GM19397 (cell line): ENCODE data around the gene OTOG.

Experiments used
- ATAC-seq: cut with Tn5 transposase; IDR thresholded peaks from one replicate; pipeline ENCODE4 v1.9.1; 2021; ENCODE audit warnings: mild to moderate bottlenecking, moderate library complexity; ENCODE audit not compliant: unreplicated experiment

The OTOG gene

DNA sequence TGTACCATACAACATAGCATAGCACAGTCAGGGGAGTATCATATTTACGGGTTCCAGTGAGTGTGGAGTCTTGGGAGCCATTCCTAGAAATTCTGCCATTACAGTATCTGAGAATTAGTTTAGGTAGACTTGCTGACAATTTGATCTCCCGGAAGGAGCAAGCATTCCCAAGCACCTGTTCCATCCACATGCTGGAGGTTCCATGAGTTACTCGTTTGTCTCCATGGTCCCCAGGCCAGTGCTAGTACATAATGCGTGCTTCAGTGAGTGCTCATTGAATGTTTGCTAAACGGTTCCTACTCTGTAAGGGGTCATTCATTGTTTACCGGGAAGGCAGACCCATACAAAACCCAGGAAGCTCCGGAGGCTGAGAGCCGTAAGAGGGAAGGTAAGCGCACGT, 144.9 kb downstream of the OTOG start:
- ATAC-seq = no peak

DNA sequence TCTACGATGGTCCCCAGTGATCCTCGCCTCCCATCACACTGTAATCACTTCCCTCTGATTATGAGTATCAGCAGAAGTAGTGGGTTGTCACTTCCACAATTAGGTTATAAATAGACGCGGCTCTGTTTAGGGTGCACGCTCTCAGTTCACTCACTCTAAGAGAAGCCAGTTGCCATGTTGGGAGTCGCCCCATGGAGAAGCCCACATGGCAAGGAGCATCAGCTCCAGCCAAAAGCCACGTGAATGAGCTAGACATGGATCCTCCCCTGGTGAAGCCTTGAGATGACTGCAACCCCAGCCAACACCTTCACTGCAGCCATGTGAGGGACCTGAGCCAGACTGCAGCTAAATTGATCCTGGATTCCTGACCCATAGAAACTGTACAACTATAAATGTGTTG, 145.9 kb downstream of the OTOG start:
- no peak for ATAC-seq

DNA sequence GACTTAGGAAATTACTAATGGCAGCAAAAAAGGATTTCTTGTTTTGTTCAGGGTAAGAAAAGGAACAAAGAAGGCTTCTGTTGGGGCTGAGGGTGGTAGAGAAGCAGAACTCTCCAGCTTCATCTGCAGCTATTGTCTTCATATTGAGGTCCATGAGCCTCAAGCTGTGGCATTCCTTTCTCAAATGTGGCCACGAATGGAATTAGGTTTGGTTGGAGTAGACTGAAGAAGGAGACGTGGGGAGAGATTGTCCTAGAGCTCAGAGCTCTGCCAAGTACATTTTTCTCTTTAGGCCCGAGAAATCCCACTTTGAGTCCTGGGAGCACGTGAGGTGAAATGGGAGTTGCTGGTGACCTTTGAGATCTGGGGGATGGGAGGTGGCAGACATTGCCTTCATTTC, 146.5 kb downstream of the OTOG start:
- no peak for ATAC-seq

DNA sequence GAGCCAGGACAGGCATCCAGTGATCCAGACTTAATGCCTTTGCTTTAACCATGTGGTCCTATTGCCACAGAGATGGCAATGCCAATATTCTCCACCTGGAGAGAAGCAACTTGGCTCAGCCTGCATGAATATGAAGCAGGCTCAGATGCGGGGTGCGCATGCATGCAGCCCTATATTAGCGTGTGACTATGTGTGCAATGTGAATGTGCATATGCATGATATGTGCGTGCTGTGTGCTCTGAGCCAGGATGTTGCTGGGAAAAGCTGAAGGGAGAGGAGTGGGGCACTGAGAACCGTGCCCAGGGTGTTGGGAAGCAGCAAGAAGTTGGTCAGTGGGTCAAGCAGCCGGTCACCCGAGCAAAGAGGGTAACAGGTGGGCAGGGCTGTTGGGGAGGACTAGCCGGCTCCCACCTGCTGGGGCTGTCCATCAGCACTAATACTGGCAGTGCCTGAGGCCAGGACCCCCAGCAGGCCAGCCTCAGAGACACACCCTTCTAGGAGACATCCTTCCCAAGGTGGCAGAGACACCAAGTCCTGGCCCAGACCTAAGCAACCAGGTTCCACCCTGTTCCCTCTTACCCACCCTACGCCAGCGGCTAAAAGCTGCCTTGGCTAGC, 147.5 kb downstream of the OTOG start:
- ATAC-seq = no peak

DNA sequence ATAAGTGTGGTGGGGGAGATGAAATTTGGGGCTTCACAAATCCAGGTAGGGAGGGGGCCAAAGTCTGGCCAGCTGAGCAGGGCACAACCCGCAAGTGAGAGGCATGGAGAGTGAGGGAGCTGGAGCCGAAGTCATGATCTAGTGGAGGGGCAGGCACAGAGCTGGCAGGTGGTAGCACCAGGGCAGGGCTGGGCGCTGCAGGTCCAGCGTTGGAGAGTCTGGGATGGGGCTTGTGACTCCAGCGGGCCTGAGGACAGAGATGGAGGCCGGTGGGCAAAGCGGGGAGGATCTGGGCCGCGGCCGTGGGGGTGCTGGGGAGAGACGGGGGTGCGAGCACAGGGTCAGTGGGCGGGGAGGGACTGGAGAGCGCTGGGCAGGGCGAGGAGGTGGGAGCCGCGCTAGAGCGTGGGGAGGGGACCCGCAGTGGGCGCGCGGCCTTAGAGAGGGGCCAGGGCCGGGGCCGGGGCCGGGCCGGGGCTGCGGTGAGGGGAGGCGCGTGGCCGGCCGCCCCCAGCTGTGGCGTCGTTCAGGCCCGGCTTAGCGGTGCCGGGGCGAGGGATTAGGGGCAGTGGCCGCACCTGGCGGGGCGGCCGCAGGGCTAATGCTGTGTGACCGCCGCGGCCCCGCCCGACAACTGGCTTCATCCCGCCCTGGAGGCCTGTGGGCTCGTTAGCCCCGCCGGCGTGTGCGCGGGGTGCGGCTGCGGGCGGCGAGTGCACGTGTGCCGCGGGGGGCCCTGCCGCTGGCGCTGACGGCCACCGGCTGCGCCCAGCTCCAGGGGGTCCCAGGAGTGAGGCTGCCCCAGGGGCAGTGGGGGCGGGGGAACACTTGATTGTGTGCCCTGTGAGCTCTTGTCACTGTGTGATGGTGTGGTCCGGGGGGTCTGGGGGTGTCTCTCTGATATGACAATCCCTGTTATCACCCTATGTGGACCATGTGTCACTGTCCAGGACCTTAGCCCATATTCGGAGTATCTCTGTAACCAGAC, 148.7 kb downstream of the OTOG start:
- ATAC-seq = no peak

GRCh38 chr11:17696741-17697140, 149.7 kb downstream of the OTOG start:
- no peak for ATAC-seq
